ENCODE results near the gene GABARAPL2.

GABARAPL2 gene

DNA sequence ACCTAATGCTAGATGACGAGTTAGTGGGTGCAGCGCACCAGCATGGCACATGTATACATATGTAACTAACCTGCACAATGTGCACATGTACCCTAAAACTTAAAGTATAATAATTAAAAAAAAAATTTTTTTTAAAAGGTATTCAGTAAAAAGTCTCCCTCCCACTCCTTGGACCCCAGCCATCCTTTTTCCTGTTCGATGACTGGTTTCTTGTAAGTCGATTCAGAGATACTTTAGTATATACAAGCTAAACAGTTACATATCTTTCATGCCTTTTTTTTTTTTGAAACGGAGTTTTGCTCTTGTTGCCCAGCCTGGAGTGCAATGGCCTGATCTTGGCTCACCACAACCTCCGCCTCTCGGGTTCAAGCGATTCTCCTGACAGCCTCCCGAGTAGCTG, 25.7 kb downstream of the GABARAPL2 start:
- peak; percentile 68 for DNase-seq

DNA sequence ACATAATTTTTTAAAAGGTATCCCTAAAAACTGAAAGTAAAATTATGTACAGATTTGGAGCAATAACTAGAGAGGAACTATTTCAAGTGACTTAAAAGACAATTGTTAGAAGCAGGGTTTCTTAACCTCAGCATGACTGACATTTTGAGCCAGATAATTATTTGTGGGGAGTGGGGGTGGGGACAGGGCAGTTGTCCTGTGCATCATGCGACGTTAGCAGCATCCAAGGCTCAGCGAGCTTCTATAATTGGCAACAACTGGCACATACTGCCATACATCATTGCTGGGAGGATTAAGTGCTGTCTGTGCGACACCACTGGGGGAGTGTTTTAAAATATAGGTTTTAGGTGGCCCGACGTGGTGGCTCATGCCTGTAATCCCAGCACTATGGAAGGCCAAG, 27.1 kb downstream of the GABARAPL2 start:
- DNase-seq: no peak

DNA sequence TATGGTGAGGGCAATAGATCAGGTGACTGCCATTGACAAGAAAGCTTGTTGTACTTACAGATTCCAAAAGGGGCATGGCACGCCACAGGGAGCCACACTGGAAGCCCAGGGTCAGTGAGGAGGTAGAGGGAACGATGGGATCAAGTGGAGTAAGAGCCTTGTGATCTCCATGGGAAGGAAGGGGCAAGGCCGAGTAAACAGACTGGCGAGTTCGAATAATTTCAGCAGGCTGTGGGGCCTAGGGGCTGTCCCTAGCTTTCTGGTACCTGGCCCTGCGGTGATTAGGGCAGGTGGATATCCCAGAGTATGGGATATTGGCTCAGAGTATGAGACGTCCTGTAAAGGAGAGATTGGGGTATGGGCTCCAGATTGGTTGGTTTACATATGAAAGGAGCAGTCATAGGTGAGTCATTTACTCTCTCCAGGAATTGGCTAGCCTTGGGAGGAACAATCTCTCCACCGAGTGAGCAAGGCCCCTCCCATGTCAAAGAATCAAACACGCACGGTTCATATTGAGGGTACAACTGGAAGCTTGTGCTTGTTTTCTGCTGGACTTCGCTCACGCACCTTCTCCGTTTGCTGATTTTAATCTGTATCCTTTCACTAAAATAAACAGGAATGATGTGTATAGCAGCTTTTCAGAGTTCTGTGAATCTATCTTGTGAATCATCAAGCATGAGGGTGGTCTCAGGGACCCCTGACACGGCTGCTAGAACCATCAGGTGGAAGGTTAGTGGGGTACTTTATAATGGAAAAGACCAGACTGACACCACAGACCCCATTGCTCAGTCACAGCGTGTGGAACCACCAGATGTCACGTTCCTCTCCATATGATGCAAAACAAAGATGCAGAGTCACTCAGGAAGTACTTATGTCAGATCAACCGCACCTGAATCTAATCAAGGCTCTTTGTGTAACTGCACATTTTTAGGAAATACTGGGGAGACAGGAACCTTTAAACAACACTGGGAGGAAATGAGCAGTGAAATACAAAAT, 27.9 kb downstream of the GABARAPL2 start:
- DNase-seq: no peak

DNA sequence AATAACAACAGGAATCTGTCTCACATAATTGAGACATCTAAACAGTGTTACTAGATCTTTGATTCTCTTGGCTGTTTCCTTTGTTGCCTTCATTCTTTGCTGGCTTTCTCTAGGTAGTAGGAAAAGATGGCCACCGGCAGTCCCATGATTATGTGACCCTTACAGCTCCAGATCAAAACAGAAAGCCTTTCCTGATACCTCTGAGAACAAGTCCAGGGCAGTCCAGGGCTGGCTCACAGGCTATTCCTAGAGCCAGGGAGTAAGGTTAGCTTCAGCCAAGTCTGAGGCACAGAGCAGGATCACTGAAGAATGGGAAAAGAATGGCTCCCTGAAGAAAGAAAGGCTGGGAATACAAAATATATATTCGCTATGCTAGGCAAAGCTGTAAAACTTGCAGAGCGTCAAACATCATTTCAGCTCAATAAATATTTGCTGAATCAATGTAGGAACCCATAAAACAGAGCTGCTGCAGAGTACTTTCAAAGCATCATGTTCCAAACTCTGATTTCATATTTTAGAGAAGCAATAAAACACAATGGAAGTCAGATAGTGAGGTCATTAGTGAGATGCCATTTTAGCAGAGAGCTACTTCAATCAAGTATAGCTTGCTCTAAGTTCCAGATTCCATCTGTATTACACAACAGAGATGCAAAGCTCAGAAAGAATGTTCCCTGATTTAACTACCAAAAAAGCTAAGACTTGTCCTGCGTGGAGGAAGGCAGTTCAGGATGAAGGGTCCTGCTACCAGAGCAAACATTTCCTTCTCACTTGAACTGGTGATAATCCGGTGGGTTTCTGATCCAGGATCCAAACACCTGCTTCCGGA, 33.5 kb downstream of the GABARAPL2 start:
- DNase-seq: no peak

DNA sequence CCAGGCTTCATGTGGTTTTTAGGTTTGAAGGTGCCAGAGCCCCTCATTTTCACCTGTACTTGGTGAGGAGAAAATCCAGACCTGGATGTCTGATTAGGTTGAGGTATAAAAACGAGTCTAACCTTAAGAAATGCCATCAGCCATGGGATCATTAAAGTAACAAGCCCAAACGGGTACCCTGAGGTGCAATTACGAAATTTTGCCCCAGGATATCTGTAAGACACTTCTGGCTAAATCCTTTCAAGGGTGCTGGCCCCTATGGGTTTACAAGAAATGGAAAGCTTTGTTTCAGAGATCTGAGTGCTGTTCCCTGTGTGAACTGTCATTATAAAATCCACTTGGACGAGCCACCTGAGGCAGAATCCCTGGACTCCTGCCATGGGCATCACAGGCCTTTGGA, 37.1 kb downstream of the GABARAPL2 start:
- DNase-seq: no peak

DNA sequence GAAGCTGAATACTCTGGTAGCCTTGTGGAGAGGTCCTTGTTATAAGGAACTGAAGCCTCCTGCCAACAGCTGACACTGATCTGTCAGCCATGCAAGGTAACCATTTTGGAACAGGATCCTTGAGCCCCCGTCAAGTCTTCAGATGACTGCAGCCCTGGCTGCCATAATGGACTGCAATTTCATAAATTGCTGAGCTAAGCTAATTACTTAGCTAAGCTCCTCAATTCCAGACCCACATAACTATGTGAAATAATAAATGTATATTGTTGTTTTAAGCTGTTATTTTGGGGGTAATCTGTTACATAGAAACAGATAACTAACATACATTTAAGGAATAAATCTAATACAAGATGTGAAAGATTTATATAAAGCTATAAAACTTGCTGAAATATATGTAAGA, 40.3 kb downstream of the GABARAPL2 start:
- DNase-seq: no peak

DNA sequence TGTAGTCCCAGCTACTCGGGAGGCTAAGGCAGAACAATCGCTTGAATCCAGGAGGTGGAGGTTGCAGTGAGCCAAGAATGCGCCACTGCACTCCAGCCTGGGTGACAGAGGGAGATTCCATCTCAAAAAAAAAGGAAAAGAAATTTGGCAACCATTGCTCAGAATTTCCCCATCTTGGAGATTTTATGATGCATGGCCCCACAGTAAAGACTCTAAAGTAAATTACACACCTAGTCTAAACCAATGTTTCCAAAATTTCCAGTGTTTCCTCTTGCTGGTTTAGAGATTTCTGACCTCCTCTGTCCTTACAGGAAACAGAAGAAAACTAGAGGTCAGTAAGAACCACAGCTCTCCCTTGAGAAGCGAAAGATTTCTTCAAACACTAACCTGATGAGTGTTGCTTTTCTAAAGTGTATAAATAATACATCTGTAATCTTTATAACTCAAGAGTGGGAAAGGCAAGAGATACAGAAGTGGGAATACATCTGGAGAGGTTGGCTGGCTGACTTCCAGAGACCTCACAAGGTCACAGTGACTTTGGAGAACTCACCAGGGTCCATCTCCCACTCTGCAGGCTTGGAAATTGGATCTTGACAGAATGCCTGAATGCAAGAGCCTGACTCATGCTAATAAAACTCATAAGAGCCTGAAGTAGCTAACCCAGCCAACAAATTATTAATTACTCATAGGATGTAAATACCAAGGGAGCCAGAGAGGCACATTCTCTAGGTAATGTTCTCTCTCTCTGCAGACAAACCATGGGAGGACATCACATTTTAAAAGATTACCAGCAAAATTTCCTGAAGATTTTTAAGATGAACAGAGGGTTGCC, 48.1 kb downstream of the GABARAPL2 start:
- no peak for DNase-seq

DNA sequence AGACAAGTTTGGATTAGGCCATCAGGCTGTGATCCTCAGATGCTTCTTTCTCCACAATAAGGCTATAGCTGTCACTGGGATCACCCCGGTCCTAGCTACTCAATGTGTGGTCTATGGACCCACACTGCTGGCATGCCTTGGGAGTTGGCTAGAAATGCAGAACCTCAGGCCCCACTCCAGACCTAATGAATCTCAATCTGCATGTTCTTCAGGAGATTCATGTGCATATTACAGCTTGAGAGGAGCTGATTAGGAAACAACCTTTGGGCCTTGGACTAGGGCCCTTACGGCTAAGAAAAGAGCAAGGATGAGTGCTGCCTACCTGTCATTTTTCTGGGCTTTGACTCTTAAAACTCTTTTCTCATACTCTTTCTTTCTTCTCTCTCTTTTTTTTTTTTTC, 49.4 kb downstream of the GABARAPL2 start:
- DNase-seq: no peak

DNA sequence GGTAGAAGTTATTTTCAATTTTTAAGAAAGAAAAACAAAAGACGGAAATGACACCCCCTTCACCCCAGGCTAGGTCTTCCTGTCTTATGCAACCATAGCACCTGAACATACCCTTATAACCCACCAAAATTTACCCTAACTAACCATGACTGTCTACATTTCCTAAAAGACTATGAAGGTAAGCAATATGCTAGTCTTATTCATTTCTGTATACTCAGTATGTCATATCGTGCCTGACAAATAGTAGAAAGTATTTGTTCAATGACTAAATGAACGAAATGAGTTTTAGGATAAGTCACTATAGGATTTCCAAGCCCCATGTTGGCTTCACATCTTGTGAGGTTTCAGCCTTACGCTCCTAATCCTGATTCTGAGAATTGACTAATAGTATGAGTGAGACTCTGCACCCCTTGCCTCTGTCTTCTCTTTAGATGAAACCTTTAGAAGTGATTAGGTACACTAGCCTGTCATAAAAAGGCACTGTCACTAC, 50.4 kb downstream of the GABARAPL2 start:
- no peak for DNase-seq

DNA sequence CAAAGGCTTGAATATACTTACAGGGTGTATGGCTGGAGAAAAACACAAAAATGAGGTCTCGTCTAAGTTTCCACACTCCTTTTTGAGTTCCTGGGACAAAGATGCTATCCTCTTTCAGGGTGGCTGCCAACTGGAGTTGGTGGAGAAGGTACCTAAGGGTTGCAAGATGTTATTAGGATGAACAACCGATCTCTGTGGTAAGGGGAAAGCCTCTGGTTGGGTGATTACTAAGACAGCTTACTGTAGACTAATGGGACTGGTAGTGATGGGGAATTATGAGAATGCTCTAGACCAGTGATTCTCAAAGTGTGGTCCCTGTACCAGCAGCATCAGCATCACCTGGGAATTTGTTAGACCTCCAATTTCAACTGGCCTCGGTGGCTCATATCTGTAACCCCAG, 50.9 kb downstream of the GABARAPL2 start:
- DNase-seq: no peak

DNA sequence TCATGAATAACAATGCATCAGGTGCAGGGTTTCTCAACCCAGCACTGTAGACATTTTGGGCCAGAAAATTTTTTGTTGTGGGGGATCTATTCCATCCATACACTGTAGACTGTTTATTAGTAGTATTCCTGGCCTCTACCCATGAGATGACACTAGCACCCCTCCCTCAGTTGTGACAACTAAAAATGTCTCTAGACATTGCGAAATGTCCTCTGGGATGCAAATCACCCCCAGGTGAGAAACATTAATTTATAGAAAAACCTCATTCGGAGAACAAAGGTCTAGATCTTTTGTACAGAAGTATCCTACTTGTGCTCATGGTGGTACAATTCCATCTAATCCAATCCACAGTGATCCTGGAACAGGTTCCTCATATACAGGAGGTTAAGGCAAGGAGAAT, 52.6 kb downstream of the GABARAPL2 start:
- no peak for DNase-seq

DNA sequence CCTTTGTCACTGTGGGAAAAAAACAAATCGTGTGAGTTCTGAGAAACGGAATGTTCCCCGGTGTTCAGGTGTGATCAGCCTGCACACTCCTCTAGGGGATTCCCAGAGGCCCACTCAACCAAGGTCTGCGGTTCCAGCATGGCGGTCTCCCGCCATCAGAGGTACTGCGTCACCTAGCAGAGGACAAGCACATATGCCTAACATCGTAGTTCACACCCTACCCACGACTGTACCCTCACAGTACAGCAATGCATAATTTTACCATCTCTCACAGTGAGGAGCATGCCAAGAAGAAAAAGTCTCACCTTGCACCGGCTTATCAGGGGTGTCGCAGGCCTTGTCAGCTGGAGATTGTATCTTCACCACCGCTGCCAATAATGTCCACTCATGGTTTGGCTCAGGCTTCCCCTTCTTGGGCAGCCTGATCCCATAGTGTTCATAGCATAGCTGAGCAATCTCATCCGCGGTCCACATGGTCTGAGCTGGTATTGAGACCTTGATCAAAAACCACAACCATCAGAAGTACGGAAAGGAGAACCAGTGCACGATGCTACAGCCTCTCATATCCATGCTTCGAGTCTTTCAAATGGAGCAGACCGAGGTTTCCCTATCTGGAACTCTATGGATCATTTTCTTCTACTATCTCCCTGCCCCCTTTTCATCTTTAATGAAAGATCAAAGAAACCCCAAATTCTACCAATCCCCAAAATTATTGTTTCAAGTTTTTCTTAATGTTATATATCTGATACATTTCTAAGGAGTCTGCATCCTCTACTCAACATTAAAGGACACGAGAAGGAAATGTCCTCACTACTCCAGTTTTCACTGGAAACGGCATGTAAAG, 54.4 kb downstream of the GABARAPL2 start:
- DNase-seq: no peak

DNA sequence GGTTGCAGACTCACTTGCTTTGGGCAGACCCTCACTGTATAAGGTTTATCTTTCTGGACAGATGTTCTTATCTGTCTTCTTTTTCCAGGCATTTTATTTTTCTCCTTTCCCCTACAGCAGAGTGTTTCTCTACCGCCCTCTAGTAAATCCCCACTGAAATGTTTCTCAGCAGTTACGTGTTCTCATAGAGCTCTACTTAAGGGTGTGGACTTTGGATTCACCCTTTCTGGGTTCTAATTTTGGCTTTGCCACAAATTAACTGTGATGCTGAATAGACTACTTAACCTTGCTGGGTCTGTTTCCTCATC, 54.9 kb downstream of the GABARAPL2 start:
- DNase-seq: no peak

DNA sequence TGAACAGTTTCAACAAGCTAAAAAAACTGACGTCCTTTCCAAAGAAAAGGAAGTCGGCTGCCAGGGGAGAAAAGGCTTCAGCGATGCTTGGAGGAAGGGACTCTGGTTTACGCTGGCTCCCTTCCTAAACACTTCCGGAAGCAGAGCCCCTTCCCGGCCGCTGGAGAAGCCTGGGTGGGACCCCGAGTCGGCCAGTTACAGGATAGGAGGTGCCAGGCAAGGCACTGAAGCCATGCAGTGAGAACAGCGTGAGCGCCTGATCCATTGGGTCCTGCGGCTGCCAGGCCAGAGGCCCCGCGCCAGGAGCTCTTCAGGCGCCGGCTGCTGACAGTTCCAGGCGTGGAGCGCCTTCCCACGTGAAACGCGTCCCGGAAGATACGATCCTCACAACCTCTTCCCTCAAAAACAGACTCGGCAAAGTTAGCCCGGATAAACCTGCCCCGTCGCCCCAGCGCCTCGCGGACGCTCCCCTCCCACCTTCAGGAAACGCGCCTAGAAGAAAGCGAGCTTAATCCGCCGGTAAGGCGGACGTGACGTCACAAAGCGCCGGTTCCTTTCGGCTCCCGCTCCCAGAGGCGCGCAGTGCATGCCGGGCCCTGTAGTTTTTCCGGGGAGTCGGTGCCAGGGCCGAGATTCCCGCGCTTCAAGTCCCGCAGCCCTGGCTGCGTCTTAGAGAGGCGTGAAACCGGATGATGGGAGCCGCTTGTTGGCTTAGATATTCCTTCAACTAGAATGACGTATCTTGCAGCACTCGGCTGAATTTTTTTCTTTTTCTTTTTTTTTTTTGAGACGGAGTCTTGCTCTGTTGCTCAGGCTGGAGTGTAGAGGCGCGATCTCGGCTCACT, 56.8 kb downstream of the GABARAPL2 start, which contains the start of gene ADAT1:
TSS of gene ADAT1 (minus strand) at position 521 of the 845 bp plus-strand sequence. CDS start 2,482 bp downstream, outside the sequence.
- peak; percentile 99 for DNase-seq

DNA sequence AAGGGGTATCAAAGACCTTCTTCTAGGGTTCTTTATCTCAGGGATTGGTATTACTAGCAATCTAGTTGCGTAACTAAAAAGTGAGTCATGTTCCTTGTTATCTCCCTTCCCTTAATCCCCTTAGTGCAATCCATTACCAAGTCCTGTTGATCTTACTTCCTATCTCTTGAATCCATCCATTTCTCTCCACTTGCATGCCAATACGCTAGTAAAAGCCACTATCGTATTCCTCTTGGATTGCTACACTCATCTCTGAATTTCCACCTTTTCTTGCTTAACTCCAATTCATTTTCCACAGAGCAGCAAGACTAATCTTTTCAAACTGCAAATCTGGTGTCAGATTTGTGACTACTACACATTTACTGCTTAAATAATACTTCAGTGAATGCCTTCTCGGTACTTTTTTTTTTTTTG, 58.7 kb downstream of the GABARAPL2 start:
- no peak for DNase-seq

DNA sequence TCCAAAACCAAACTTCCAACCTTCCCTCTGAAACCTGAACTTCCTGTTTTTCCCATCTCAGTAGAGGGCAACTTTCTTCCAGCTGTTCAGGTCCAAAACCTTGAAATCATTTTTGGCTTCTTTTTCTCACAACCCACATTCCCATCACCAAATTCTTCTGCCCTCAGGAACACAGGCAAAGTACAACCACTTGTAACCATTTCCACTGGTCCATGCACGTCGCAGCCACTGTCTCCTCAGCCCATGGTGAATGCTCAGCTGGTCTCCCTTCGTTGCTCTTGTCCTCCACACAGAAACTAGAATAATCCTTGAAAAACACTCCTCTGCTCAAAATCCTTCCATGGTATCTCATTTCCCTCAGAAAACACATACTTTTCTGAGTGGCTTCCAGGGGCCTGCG, 60.6 kb downstream of the GABARAPL2 start:
- DNase-seq: no peak
